NCI-H1048 (cell line): ENCODE measurements around the gene OR2T8.

ENCODE experiments used
- DNase-seq: peaks from one replicate; lab custom pipeline; 2025; lab: John Stamatoyannopoulos, UW

The OR2T8 gene

GRCh38 chr1:247962911-247963588 is 43.0 kb downstream of the OR2T8 start:
- no peak for DNase-seq

- no peak for DNase-seq
Observed at GRCh38 chr1:247964933-247965332, 44.9 kb downstream of the OR2T8 start, which contains the start of gene OR2AK2. Gene OR2AK2, plus strand, starts transcription at chr1:247965233. Its CDS starts 144 bp downstream, at chr1:247965377.

GRCh38 chr1:247966532-247967204 is 46.6 kb downstream of the OR2T8 start:
- no peak for DNase-seq
